Measurements from ENCODE around the gene SALL2.
A peak's percentile ranks its signal among the peaks of the same experiment; 100 is the strongest.

The SALL2 gene

GRCh38 chr14:21494902-21495762, 31.0 kb downstream of the SALL2 start:
- no peak for DNase-seq (ENCODE audit: low read depth in 2 of 2)

- DNase-seq (ENCODE audit: low read depth in 2 of 2) = no peak
These were observed 39.5 kb downstream of the SALL2 start for GRCh38 chr14:21486640-21487087.

- peak; percentile 80 to 90 for DNase-seq (ENCODE audit: low read depth in 2 of 2)
These were observed 49.0 kb downstream of the SALL2 start, which contains the start of the genes RAB2B and TOX4 for GRCh38 chr14:21476925-21477681. RAB2B (minus strand) TSS chr14:21476959; CDS start chr14:21476872, 87 bp downstream. TOX4 (plus strand) TSS chr14:21477195; CDS start chr14:21477279, 84 bp downstream.

- peak; percentile 48 to 75 for DNase-seq (ENCODE audit: low read depth in 2 of 2)
These were observed 49.6 kb downstream of the SALL2 start for GRCh38 chr14:21476523-21476924.

- no peak for DNase-seq (ENCODE audit: low read depth in 2 of 2)
These were observed 50.2 kb downstream of the SALL2 start for GRCh38 chr14:21475767-21476522.

Measured in stimulated activated CD4-positive, alpha-beta T cell treated with anti-CD3 and anti-CD28 coated beads, Interleukin-1b, Interleukin-23, amount 100 ng/mL, for 1 hour (primary cell).